WERI-Rb-1 (cell line): ENCODE data around the gene USHBP1.

Source experiments
- DNase-seq: peaks from one replicate; pipeline ENCODE4 v3.0.0-alpha.2; 2020
- H3K27ac ChIP-seq: fragments of 250-450 bp; sonication (Bioruptor Pico); 2 replicates; pipeline ENCODE4 v1.5.1; 2020; ENCODE audit warnings: mild to moderate bottlenecking, moderate library complexity
- H3K27me3 ChIP-seq: fragments of 250-450 bp; sonication (Bioruptor Pico); 2 replicates; pipeline ENCODE4 v1.5.1; 2021; ENCODE audit warnings: mild to moderate bottlenecking, low read depth, moderate library complexity; ENCODE audit not compliant: insufficient read depth, severe bottlenecking
- H3K36me3 ChIP-seq: fragments of 250-450 bp; sonication (Bioruptor Pico); 2 replicates; pipeline ENCODE4 v1.5.1; 2020; ENCODE audit warnings: mild to moderate bottlenecking, moderate library complexity
- H3K4me3 ChIP-seq: 2 replicates; pipeline ENCODE4 v1.5.1; 2011; ENCODE audit warnings: low read depth, mild to moderate bottlenecking, control low read depth, low read length
- H3K9me3 ChIP-seq: fragments of 250-450 bp; sonication (Bioruptor Pico); 2 replicates; pipeline ENCODE4 v1.5.1; 2021; ENCODE audit warnings: mild to moderate bottlenecking, moderate library complexity; ENCODE audit not compliant: severe bottlenecking
- TF ChIP-seq, protein P1 (sequence below): IDR thresholded peaks from 2 replicates; pipeline ENCODE4 v1.5.1; 2011; ENCODE audit warnings: low read depth, mild to moderate bottlenecking, control low read depth, inconsistent platforms, low read length

USHBP1 gene

DNA sequence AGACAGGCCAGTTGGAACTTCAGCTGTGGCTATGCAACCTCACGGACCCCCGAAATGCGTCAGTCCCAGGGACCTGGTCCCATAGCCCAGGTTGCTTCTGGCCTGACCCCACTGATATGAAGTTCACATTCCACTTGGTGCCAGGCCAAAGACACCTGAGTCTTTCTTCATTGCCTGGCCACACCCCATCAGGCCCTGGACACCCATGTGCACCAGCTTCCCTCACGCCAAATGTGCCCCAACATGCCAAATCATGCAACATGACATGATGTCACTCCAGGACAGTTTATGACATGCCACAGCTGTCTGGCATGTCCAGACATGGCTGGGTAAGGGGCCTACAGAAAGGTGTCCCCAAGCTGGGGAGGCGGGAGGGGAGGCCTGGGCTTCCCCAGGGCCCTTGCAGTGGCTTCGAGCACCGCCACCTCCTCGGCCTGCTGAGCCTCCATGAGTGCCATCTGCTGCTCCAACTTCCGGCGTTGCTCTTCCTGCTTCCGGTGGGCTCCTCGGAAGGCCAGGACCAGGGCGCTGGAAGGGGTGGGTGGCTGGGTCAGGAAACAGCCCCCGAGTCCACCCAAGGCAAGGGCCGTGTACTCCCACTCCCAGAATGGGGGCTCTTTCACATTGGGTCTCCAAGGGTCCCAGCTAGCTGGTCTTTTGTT, 14.5 kb downstream of the USHBP1 start:
- TF ChIP-seq, protein P1, sequence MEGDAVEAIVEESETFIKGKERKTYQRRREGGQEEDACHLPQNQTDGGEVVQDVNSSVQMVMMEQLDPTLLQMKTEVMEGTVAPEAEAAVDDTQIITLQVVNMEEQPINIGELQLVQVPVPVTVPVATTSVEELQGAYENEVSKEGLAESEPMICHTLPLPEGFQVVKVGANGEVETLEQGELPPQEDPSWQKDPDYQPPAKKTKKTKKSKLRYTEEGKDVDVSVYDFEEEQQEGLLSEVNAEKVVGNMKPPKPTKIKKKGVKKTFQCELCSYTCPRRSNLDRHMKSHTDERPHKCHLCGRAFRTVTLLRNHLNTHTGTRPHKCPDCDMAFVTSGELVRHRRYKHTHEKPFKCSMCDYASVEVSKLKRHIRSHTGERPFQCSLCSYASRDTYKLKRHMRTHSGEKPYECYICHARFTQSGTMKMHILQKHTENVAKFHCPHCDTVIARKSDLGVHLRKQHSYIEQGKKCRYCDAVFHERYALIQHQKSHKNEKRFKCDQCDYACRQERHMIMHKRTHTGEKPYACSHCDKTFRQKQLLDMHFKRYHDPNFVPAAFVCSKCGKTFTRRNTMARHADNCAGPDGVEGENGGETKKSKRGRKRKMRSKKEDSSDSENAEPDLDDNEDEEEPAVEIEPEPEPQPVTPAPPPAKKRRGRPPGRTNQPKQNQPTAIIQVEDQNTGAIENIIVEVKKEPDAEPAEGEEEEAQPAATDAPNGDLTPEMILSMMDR: no peak
- H3K27ac ChIP-seq: peak overlapping the region; percentile 99
- H3K27me3 ChIP-seq: no peaks in the 10 kb centered on the region

DNA sequence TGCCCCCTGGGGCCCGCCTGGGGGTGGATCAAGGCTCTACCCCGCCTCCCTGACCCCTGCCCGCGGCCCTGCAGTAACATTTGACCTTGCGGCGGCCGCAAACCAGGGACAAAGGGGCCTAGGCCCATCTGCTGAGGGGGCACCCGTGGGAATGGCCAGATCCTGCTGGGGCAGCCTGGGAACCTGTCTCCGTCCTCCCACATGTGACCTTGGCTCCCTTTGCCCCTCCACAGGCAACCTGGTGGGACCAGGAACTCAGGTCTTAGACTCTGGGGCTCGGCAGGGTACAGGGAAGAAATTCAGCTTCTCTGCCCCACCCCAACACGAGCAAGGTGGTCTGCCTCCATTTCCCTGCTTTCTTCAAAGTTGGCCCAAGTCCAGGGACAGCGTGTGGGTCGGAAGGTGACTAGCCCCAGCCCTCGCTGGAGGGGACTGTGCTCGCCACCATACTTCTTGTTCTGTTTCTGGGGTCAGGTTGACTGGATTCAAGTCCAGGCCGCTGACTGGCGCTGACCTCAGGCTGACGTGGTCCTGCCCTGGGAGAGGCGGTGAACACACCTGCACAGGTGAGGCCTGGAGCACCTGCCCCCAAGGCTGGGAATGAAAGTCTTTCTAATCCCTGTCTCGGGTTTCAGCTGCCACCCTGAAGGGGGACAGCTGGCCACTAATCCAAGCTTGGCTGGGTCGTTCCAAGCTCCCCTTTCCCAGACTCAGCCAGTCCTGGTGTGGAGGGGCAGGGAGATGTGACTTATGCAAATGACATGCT, 16.4 kb downstream of the USHBP1 start:
- Histone ChIP-seq H3K4me3 (peak overlapping the region; percentile 15), H3K36me3 (peaks cover 11% of the 10 kb centered on the region), H3K27ac (peak overlapping the region; percentile 99), H3K27me3 (no peaks in the 10 kb centered on the region), H3K9me3 (no peaks in the 10 kb centered on the region)
- peak; percentile 95 for DNase-seq
- TF ChIP-seq, protein P1: no peak

More for the DNA sequence above, 14.5 kb downstream of the USHBP1 start:
- DNase-seq: no peak
- Histone ChIP-seq H3K4me3 (no peak overlapping the region), H3K36me3 (no peaks in the 10 kb centered on the region), H3K9me3 (no peaks in the 10 kb centered on the region)

DNA sequence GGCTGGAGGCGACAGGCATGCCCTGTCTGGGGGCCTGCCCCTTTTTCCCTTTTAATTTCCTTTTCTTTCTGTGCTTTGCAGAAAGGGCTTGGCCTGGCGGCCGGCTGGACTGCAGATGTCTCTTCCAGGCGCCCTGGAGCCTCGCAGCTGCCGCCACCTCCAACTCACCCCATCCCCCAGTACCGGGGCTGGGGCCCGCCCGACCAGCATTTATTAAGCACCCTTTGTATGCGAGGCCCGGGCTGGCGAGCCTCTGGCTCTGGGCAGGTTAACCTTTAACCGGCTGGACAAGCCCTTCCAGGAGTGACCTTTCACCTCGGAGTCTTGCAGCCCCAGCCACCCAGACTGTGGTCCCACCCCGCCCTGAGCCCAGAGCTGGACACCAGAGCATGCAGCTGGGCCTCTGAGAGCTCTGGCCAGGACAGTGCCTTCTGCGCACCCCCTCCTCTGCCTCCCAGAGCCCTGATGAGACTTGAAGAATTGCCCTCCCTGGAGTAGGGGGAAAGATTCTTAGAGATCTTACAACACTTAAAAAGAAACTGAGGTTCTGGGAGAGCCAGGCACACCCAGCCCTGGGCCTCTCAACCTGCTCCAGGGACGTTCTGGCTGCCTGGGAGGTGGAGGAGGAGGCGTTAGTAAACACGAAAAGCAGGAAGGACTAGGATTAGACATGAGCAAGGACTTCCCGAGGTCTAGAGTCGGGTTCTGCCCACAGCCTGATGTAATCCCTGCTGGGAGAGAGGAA, 17.7 kb downstream of the USHBP1 start:
- no peak for DNase-seq
- no peaks in the 10 kb centered on the region for H3K9me3 ChIP-seq
- peak overlapping the region; percentile 55 for H3K4me3 ChIP-seq
- H3K27ac ChIP-seq: peak overlapping the region; percentile 99
- no peaks in the 10 kb centered on the region for H3K27me3 ChIP-seq
- TF ChIP-seq, protein P1: no peak
- peaks cover 15% of the 10 kb centered on the region for H3K36me3 ChIP-seq

DNA sequence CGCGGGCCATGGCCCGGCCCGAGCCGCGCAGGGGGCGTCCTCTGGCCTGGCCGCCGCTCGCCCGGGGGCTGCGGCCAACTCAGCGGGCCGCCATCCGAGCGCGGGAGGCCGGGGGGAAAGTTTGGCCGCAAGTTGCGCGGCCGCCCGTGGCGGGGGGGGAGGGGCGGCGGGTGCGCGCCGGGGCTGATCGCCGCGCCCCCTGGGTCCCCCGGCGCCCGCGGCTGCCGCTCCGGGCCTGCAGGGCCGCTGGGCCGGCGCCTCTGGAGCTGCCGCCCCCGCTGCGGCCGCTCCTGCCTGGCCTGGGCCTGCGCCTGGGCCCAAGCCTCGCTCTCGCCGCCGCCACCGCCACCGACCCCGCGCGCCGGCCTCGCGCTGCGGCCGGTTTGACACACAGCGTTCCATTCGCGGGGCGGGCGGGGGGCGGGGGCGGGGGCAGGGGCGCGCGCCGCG, 19.0 kb downstream of the USHBP1 start, which contains the start of gene NR2F6:
Gene NR2F6 (minus strand): TSS at position 385 of the 450 bp plus-strand sequence. CDS start 699 bp downstream, outside the sequence.
- peak within 1 kb of the TSS; percentile 99 for H3K27ac ChIP-seq
- TF ChIP-seq, protein P1: no peak
- peak within 1 kb of the TSS; percentile 72 for H3K4me3 ChIP-seq
- H3K9me3 ChIP-seq: no peaks in the 10 kb centered on the region
- no peak for DNase-seq
- no peaks in the 10 kb centered on the region for H3K27me3 ChIP-seq
- H3K36me3 ChIP-seq: peaks cover 21% of the 10 kb centered on the region

DNA sequence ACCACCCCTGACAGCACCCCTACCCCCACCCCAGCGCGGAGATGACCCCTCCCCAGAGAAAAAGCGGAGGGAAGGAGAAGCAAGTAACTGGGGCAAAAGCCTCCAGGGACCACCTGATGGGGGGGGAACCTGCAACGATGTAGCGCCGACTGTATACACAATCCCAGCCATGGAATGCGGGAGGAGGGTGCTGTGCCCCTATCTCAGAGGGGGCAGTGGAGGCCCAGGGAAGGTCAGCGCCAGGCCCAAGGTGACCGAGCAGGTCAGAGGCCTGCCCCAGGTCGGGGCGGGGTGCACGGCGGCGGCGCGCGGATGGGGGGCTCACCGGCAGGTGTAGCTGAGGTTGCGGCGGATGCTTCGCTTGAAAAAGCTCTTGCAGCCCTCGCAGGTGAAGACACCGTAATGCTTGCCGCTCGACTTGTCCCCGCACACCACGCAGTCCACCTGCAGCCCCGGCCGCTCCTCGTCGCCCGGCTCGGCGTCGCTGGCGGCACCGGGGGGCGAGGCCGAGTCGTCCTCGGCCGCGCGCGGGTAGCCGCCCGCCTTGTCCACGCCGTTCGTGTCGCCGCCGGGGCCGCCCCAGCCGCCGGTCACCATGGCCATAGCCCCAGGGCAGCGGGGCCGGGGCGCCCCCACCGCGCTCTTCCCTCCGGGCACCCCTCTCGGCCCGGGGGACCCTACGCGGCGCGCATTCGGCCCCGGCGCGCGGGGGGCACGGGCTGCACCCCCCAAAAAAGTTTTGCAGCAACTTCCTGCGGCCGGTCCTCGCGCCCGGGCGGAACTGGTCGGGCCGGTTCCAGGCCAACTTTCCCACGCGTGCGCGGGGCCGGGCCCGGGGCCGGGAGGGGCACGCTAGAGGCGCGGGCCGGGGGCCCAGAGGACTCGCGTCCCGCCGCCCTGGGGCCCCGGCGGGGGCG, 19.7 kb downstream of the USHBP1 start:
- TF ChIP-seq, protein P1: no peak
- Histone ChIP-seq H3K36me3 (peaks cover 24% of the 10 kb centered on the region), H3K4me3 (peak overlapping the region; percentile 72), H3K27ac (peak overlapping the region; percentile 89), H3K9me3 (no peaks in the 10 kb centered on the region), H3K27me3 (no peaks in the 10 kb centered on the region)
- DNase-seq: no peak
